Gastrocnemius medialis (tissue), 4 donors: ENCODE measurements around the gene PSMD13.

Experiments
- CTCF ChIP-seq, 5 experiments: fragments of 450-650 bp in 3 of 5; fragments of 200-600 bp in 2 of 5; sonication (generic) in 2 of 5; IDR thresholded peaks in 4 of 5; conservative IDR thresholded peaks in 1 of 5; 1 replicate in 4 of 5; 2 replicates in 1 of 5; pipeline ENCODE4 v1.5.1; 2016 to 2019; ENCODE audit warnings: antibody characterized with exemption in 5 of 5, mild to moderate bottlenecking in 3 of 5, moderate library complexity in 3 of 5
- POLR2A ChIP-seq, 2 donors: fragments of 450-650 bp; IDR thresholded peaks; one replicate each; pipeline ENCODE4 v1.6.1; 2017; ENCODE audit warnings: antibody characterized with exemption in 2 of 2, mild to moderate bottlenecking in 2 of 2, moderate library complexity in 2 of 2

GRCh38 chr11:208917-209260, 27.9 kb upstream of the PSMD13 start:
- no peak for TF ChIP-seq CTCF (IDR thresholded peaks at IDR 0.05 in 4 of 5, conservative IDR thresholded peaks at IDR 0.05 in 1 of 5)
- TF ChIP-seq POLR2A (IDR thresholded peaks at IDR 0.05) = no peak
